NCI-H1436 (cell line): ENCODE measurements around the gene CACNA2D2.

ENCODE experiments used
- DNase-seq: peaks from one replicate; lab custom pipeline; 2025; lab: John Stamatoyannopoulos, UW

CACNA2D2 gene

GRCh38 chr3:50502225-50502583 lies 1.2 kb downstream of the CACNA2D2 start:
- no peak for DNase-seq

GRCh38 chr3:50495609-50496423 lies 7.6 kb downstream of the CACNA2D2 start:
- no peak for DNase-seq

- no peak for DNase-seq
Measured at GRCh38 chr3:50494126-50494525, 9.3 kb downstream of the CACNA2D2 start.

DNA sequence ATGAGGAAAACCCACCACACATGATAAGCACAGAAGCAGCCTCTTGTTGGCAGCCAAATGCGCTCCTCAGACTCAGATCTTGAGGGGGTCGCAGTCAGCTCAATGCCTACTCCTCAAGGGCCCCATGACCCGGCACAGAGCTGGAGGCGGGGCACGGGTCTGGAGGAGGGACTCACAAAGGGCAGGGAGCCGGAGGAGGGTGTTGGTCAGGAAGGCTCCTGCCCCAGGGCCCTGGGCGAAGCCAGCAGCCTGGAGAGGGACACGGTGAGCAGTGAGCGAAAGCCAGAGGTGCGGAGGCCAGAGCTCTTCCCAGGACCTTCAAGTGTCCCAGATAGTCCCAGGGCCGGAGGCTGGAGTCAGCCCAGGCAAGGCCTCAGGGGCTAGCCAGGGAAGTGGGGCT lies 9.8 kb downstream of the CACNA2D2 start:
- no peak for DNase-seq

GRCh38 chr3:50493086-50493485 lies 10.3 kb downstream of the CACNA2D2 start:
- DNase-seq = no peak

GRCh38 chr3:50491023-50491422 lies 12.4 kb downstream of the CACNA2D2 start:
- no peak for DNase-seq

- DNase-seq = no peak
Measured at GRCh38 chr3:50490424-50490823, 13.0 kb downstream of the CACNA2D2 start.

DNA sequence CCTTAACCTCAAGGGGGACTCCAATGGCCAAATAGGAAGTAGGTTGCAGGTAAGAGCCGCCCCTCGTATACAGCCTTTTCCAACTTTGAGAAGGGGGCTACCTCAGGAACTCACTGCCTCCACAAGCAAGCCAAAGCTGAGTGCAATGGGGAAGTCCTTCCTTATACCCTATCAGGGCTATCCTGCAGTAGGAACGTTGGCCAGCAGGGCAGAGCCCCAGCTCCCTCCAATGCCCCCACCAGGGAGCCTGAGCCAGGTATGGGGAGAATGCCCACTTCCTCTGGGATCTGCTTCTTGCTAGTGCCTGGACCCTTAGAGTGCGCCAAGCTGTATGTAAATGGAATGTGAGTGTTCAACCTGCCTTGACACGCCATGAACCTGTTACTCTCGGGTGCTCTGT lies 16.3 kb downstream of the CACNA2D2 start:
- no peak for DNase-seq

DNA sequence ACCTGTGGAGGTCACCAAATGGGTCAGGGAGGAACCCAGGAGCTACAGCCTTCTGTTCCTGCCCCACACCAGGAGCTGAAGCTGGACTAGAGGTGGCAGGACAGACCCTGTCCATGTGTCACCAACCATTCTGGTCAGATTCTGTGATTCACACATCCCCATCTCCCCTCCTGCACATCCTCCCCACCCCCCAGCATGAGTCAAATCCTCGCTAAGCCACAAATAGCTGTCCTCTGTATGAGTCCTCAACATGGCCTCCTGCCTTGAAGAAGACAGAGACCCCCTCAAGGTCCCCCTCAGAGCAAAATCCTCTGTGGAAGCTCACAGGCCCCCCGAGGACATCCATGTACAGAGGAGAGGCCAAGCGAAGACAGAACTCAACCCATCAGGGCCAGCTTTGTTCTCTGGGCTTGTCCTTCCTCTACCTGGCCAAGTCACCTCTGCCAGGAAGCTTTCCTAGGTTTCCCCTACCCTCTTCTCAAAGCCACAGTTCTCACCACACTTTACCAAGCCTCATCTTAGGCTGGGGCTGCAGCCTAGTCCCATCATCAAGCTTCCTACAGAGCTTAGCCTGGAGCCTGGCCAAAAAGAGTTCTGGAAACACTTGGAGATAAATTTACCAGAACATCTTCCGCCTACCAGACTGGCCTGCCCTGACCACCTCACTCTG lies 17.1 kb downstream of the CACNA2D2 start:
- no peak for DNase-seq

GRCh38 chr3:50484722-50485121 lies 18.7 kb downstream of the CACNA2D2 start:
- no peak for DNase-seq

- DNase-seq = no peak
Measured at GRCh38 chr3:50483374-50483773, 20.1 kb downstream of the CACNA2D2 start.

DNA sequence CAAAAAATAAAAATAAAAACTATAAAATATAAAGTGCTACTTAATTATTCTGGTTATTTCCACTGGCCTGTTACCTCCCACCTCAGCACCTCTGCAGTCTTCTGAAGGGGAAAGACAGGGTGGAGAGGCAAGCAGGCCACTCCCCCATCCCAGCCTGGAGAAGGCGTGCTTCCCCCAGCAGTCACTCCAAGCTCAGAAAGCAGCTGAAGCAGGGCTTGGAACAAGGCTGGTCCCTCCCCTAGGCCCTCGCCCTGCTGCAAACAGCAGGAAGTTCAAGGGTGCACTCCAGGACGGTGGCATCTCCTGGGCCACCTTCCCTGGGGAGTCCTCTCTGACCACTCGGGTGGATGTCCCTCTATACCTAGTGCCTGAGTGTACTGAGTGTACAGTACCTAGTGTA lies 21.4 kb downstream of the CACNA2D2 start:
- DNase-seq = no peak

GRCh38 chr3:50480471-50480870 lies 23.0 kb downstream of the CACNA2D2 start:
- no peak for DNase-seq

- DNase-seq = no peak
Measured at GRCh38 chr3:50479523-50479922, 23.9 kb downstream of the CACNA2D2 start.

- no peak for DNase-seq
Measured at GRCh38 chr3:50478671-50479260, 24.7 kb downstream of the CACNA2D2 start.

GRCh38 chr3:50478051-50478450 lies 25.4 kb downstream of the CACNA2D2 start:
- DNase-seq = no peak

- DNase-seq = no peak
Measured at GRCh38 chr3:50475348-50475747, 28.1 kb downstream of the CACNA2D2 start.

DNA sequence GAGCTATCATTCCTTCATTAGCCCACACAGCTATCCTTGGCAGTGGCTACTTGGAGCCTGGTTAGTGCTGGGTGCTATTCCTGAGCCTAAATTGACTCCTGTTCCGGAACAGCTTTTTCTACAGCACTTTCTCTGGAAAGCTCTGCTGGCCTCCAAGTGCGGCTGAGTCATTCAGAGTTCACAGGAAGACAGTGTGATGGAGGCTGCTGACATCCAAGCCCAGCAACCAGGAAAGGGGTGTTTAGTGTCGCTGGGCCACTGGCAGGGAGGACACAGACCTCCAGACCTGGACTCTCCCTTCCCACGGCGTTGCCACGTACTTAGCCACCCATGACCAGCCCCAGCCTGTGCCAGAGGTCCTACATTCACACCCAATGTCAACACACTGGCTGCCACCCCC lies 28.7 kb downstream of the CACNA2D2 start:
- DNase-seq = no peak

- DNase-seq = no peak
Measured at GRCh38 chr3:50473768-50474167, 29.7 kb downstream of the CACNA2D2 start.

DNA sequence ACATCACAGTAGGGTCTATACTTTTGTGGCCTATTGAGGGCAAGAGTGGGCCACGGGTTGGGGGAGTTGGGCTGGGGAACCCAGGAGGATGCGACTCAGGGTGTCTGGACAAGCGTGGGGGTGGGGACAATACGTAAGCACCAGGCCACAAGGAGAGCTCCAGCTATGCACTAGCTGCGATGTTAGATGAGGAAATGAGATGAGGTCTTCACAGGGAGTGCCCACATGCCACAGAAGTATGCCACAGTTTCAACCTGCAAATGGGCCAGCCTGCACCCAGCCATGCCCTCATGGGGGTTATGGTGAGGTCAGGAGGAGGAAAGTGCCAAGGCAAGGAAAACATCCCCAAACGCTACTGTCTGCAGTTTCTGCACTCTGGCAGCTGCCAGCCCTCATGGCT lies 30.5 kb downstream of the CACNA2D2 start:
- DNase-seq = no peak

DNA sequence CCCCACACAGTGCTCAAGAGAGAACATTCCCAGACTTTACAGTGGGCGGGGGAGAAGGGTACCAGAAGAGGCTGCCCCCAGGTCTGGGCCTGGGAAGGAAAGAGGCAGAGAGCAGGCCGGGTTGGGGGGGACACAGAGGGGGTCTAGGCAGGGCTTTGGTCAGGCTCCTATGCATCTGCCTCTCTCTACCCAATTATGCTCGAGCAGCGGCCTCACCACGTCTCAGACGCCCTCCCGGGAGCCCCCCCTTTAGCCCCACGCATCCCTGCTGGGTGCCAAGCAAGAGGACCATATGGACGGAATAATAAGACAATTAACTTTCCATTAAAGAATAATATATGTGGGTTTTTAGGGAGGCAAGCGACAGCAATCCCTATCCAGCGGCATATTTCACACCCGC lies 32.8 kb downstream of the CACNA2D2 start:
- no peak for DNase-seq

GRCh38 chr3:50467919-50468318 lies 35.5 kb downstream of the CACNA2D2 start:
- no peak for DNase-seq

- DNase-seq = no peak
Measured at GRCh38 chr3:50466177-50466576, 37.3 kb downstream of the CACNA2D2 start.
